AG04449 (cell line): Measurements from ENCODE around the gene PES1.
"Not testable (repeated sequence)": the region's sequence is repeated elsewhere in the genome, so short reads cannot be mapped to it uniquely, and the experiment has no call there.

Experiments used
- CTCF ChIA-PET: fragments of 350-600 bp; formaldehyde crosslinking; extraction: SDS; loops from one replicate; lab custom pipeline; 2021; ENCODE audit warnings: antibody characterized with exemption; lab: Yijun Ruan, JAX
- POLR2A ChIA-PET: fragments of 400-600, 350-600 bp; formaldehyde crosslinking; extraction: SDS; loops from one replicate; lab custom pipeline; 2020; ENCODE audit warnings: antibody characterized with exemption, inconsistent platforms; lab: Yijun Ruan, JAX
- DNase-seq: peaks from one replicate; pipeline ENCODE4 v3.0.0-alpha.2; 2010; ENCODE audit warnings: low read depth, low spot score
- H3K4me3 ChIP-seq: 2 replicates; pipeline ENCODE4 v1.5.1; 2011; ENCODE audit warnings: low read depth, mild to moderate bottlenecking, control low read depth, low read length
- CTCF ChIP-seq: IDR thresholded peaks from one replicate; pipeline ENCODE4 v1.5.1; 2011; ENCODE audit warnings: mild to moderate bottlenecking, moderate library complexity, low read length, control low read depth, inconsistent platforms; ENCODE audit not compliant: insufficient read depth; ENCODE audit errors: missing control alignments

Gene PES1

GRCh38 chr22:30598986-30599385 lies 7.3 kb upstream of the PES1 start:
- no peak overlapping the region for H3K4me3 ChIP-seq
- ChIA-PET POLR2A (no interaction called here), CTCF (interaction anchor here (0.6 to 1.4 kb wide), 4 partner anchors 36 to 156 kb away, joined by 3 to 5 read pairs (median 4); partner anchors contain the start of gene SLC35E4)
- no peak for TF ChIP-seq CTCF
- no peak for DNase-seq

- DNase-seq: no peak
- ChIA-PET POLR2A (no interaction called here), CTCF (interaction anchor here (1.2 kb wide), 1 partner anchor 10 kb away, joined by 3 read pairs; the partner anchor contains the start of gene TCN2)
- TF ChIP-seq CTCF: no peak
- no peak overlapping the region for H3K4me3 ChIP-seq
Observed at GRCh38 chr22:30596886-30597285, 5.2 kb upstream of the PES1 start.

GRCh38 chr22:30596199-30596598 lies 4.5 kb upstream of the PES1 start:
- ChIA-PET CTCF (interaction anchor here (1.0 to 1.6 kb wide), 2 partner anchors 10 to 12 kb away, joined by 5 to 8 read pairs; no protein-coding TSS in a partner anchor), POLR2A (no interaction called here)
- H3K4me3 ChIP-seq: no peak overlapping the region
- TF ChIP-seq CTCF: no peak
- DNase-seq: no peak

- POLR2A ChIA-PET, DNase-seq: not testable (repeated sequence)
- H3K4me3 ChIP-seq: peak overlapping the region; percentile 40
- CTCF ChIA-PET: interaction anchor here (0.7 to 2.4 kb wide), 9 partner anchors 9 to 328 kb away, joined by 3 to 7 read pairs (median 5); no protein-coding TSS in a partner anchor
Observed at GRCh38 chr22:30592360-30592713, 627 bp upstream of the PES1 start.

GRCh38 chr22:30591191-30591587 lies 521 bp downstream of the PES1 start:
- DNase-seq: no peak
- H3K4me3 ChIP-seq: peak overlapping the region; percentile 80
- ChIA-PET CTCF (interaction anchor here (0.9 to 3.5 kb wide), 8 partner anchors 9 to 164 kb away, joined by 3 to 21 read pairs (median 4); no protein-coding TSS in a partner anchor), POLR2A (interaction anchor here (0.7 to 1.0 kb wide), 4 partner anchors 10 to 194 kb away, joined by 3 to 4 read pairs (median 3); partner anchors contain the start of gene SLC35E4)
- TF ChIP-seq CTCF: no peak

GRCh38 chr22:30586414-30586813 lies 5.3 kb downstream of the PES1 start:
- POLR2A ChIA-PET: interaction anchor here (1.5 kb wide), 1 partner anchor 10 kb away, joined by 3 read pairs; no protein-coding TSS in a partner anchor
- TF ChIP-seq CTCF: no peak
- no peak overlapping the region for H3K4me3 ChIP-seq
- DNase-seq: no peak
- CTCF ChIA-PET: interaction anchor here (1.9 kb wide), 1 partner anchor 169 kb away, joined by 6 read pairs; no protein-coding TSS in a partner anchor
